Fibroblast of lung (primary cell): ENCODE data around the gene SUSD1. TPM values are rescaled to one million over a fixed set of nuclear protein-coding genes. Genes with fewer than 3 reads are reported as not detected.

Experiments
- DNase-seq, 2 donors: peaks; one replicate each; pipeline versions ENCODE4 v3.0.0 to v3.0.0-alpha.2; 2010; ENCODE audit warnings: low read depth in 2 of 2
- H2AFZ ChIP-seq: 2 replicates; pipeline ENCODE4 v1.5.1; 2012; ENCODE audit warnings: low read length, control low read depth, inconsistent platforms
- H3K27ac ChIP-seq: 2 replicates; pipeline ENCODE4 v1.5.1; 2011; ENCODE audit warnings: low read length, control low read depth; ENCODE audit not compliant: insufficient read depth
- H3K27me3 ChIP-seq: 2 replicates; pipeline ENCODE4 v1.5.1; 2011; ENCODE audit warnings: mild to moderate bottlenecking, low read length; ENCODE audit not compliant: control insufficient read depth, insufficient read depth
- H3K36me3 ChIP-seq: 2 replicates; pipeline ENCODE4 v1.5.1; 2011; ENCODE audit warnings: low read length; ENCODE audit not compliant: control insufficient read depth, insufficient read depth
- H3K4me1 ChIP-seq: 2 replicates; pipeline ENCODE4 v1.5.1; 2011; ENCODE audit warnings: low read length; ENCODE audit not compliant: control insufficient read depth, insufficient read depth; ENCODE audit errors: extremely low read depth
- H3K4me2 ChIP-seq: 2 replicates; pipeline ENCODE4 v1.5.1; 2011; ENCODE audit warnings: low read length, control low read depth; ENCODE audit not compliant: insufficient read depth; ENCODE audit errors: extremely low read depth
- H3K4me3 ChIP-seq, 4 experiments: fragments of 200-600 bp in 1 of 4; sonication (generic) in 1 of 4; replicated peaks in 1 of 4; 2 replicates each; pipeline ENCODE4 v1.5.1; 2011 to 2016; ENCODE audit warnings: low read length in 4 of 4, low read depth in 3 of 4, mild to moderate bottlenecking in 3 of 4, control low read depth in 2 of 4, inconsistent platforms in 1 of 4, mixed read lengths in 1 of 4; ENCODE audit not compliant: insufficient read depth in 1 of 4; ENCODE audit errors: control extremely low read depth in 1 of 4
- H3K79me2 ChIP-seq: 2 replicates; pipeline ENCODE4 v1.5.1; 2012; ENCODE audit warnings: mild to moderate bottlenecking, low read length, inconsistent platforms; ENCODE audit not compliant: control insufficient read depth, insufficient read depth
- H3K9ac ChIP-seq: 2 replicates; pipeline ENCODE4 v1.5.1; 2011; ENCODE audit warnings: mild to moderate bottlenecking, low read length, control low read depth; ENCODE audit not compliant: insufficient read depth
- H3K9me3 ChIP-seq: 2 replicates; pipeline ENCODE4 v1.5.1; 2012; ENCODE audit warnings: low read depth, low read length; ENCODE audit not compliant: control insufficient read depth, insufficient read depth
- H4K20me1 ChIP-seq: 2 replicates; pipeline ENCODE4 v1.5.1; 2011; ENCODE audit warnings: low read length; ENCODE audit not compliant: control insufficient read depth, insufficient read depth; ENCODE audit errors: extremely low read depth
- EZH2 ChIP-seq: IDR thresholded peaks from 2 replicates; pipeline ENCODE4 v1.5.1; 2012; ENCODE audit warnings: low read length, control low read depth, mild to moderate bottlenecking; ENCODE audit errors: missing control alignments
- polyA plus RNA-seq, 2 donors: library from polyadenylated mRNA; depleted of rRNA in 1 of 2; stranded (reverse) in 1 of 2; unstranded in 1 of 2; fragments of >200 nt; gene quantifications; 2 replicates each; pipeline ENCODE4 v1.2.1, GENCODE V29; 2011 to 2012; ENCODE audit warnings: missing spikeins in 1 of 2
- total RNA-seq: library from RNA; depleted of rRNA; stranded (reverse); fragments of >200 nt; gene quantifications from 2 replicates; pipeline ENCODE4 v1.2.1, GENCODE V29; 2014
- TF ChIP-seq, protein P1 (sequence below), 2 donors: IDR thresholded peaks in 1 of 2; conservative IDR thresholded peaks in 1 of 2; 1 replicate in 1 of 2; 2 replicates in 1 of 2; pipeline ENCODE4 v1.5.1; 2011 to 2012; ENCODE audit warnings: low read length in 2 of 2, control low read depth in 1 of 2, inconsistent platforms in 1 of 2, low read depth in 1 of 2, mild to moderate bottlenecking in 1 of 2

The SUSD1 gene
- total and polyA plus RNA-seq, 2 donors (not counting 1 experiment from before 2014, with no cell fraction given), result 27.4 to 28.6 TPM

GRCh38 chr9:112145886-112146285 is 29.2 kb downstream of the SUSD1 start:
- Histone ChIP-seq H3K9ac (no peak overlapping the region), H2AFZ (no peak overlapping the region), H3K36me3 (no peaks in the 10 kb centered on the region), H3K27ac (no peak overlapping the region), H3K27me3 (no peaks in the 10 kb centered on the region), H3K79me2 (no peaks in the 10 kb centered on the region), H4K20me1 (no peaks in the 10 kb centered on the region), H3K4me2 (no peak overlapping the region), H3K4me1 (no peaks in the 10 kb centered on the region), H3K4me3 (no peak overlapping the region), H3K9me3 (no peaks in the 10 kb centered on the region)
- peak in 1 of 2 donors; percentile 55 for DNase-seq
- TF ChIP-seq, protein P1, sequence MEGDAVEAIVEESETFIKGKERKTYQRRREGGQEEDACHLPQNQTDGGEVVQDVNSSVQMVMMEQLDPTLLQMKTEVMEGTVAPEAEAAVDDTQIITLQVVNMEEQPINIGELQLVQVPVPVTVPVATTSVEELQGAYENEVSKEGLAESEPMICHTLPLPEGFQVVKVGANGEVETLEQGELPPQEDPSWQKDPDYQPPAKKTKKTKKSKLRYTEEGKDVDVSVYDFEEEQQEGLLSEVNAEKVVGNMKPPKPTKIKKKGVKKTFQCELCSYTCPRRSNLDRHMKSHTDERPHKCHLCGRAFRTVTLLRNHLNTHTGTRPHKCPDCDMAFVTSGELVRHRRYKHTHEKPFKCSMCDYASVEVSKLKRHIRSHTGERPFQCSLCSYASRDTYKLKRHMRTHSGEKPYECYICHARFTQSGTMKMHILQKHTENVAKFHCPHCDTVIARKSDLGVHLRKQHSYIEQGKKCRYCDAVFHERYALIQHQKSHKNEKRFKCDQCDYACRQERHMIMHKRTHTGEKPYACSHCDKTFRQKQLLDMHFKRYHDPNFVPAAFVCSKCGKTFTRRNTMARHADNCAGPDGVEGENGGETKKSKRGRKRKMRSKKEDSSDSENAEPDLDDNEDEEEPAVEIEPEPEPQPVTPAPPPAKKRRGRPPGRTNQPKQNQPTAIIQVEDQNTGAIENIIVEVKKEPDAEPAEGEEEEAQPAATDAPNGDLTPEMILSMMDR (conservative IDR thresholded peaks at IDR 0.05 in 1 of 2, IDR thresholded peaks at IDR 0.05 in 1 of 2; ENCODE audit: low read depth in 1 of 2, low read length in 2 of 2), result no peak
- TF ChIP-seq EZH2, result no peak

DNA sequence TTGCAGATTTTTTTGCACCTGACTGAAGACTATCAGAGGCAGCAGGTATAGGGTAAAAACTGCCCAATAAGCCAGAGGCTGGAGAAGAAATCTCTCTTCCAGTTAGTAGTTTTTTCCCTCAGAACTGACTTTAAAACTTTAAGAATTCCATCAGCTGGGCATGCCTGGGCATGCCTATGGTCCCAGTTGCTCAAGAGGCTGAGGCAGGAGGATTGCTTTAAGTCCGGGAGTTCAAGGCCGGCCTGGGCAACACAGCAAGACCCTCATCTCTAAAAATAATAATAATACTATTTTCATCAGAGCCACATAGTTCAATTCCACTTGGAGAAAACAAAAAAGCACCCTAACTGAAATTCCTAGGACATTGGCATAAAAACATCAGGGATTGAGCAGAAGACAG is 30.3 kb downstream of the SUSD1 start:
- H3K36me3 ChIP-seq, result no peaks in the 10 kb centered on the region
- no peak overlapping the region for H3K9ac ChIP-seq
- TF ChIP-seq, protein P1 (conservative IDR thresholded peaks at IDR 0.05 in 1 of 2, IDR thresholded peaks at IDR 0.05 in 1 of 2; ENCODE audit: low read depth in 1 of 2, low read length in 2 of 2), result no peak
- no peak for TF ChIP-seq EZH2
- no peaks in the 10 kb centered on the region for H3K4me1 ChIP-seq
- no peak overlapping the region for H3K27ac ChIP-seq
- no peaks in the 10 kb centered on the region for H3K79me2 ChIP-seq
- H4K20me1 ChIP-seq, result no peaks in the 10 kb centered on the region
- no peak overlapping the region for H3K4me2 ChIP-seq
- DNase-seq, result no peak
- H3K4me3 ChIP-seq, result no peak overlapping the region
- no peaks in the 10 kb centered on the region for H3K9me3 ChIP-seq
- H2AFZ ChIP-seq, result no peak overlapping the region
- H3K27me3 ChIP-seq, result no peaks in the 10 kb centered on the region

- Histone ChIP-seq H3K4me2 (no peak overlapping the region), H3K36me3 (no peaks in the 10 kb centered on the region), H3K27me3 (no peaks in the 10 kb centered on the region), H3K4me3 (no peak overlapping the region), H3K9ac (no peak overlapping the region), H3K9me3 (no peaks in the 10 kb centered on the region), H3K27ac (no peak overlapping the region), H4K20me1 (no peaks in the 10 kb centered on the region), H3K4me1 (no peaks in the 10 kb centered on the region), H3K79me2 (no peaks in the 10 kb centered on the region), H2AFZ (no peak overlapping the region)
- DNase-seq, result no peak
- TF ChIP-seq, protein P1 (conservative IDR thresholded peaks at IDR 0.05 in 1 of 2, IDR thresholded peaks at IDR 0.05 in 1 of 2; ENCODE audit: low read depth in 1 of 2, low read length in 2 of 2), result no peak
- no peak for TF ChIP-seq EZH2
Measured at GRCh38 chr9:112142420-112142819, 32.7 kb downstream of the SUSD1 start.
